D721Med (cell line): ENCODE results near the gene MAPK6.
"Not testable (repeated sequence)": the region's sequence is repeated elsewhere in the genome, so short reads cannot be mapped to it uniquely, and the experiment has no call there.

Experiments
- DNase-seq: peaks from one replicate; pipeline ENCODE4 v3.0.0; 2011; ENCODE audit warnings: low spot score; ENCODE audit not compliant: insufficient read length
- FAIRE-seq: peaks from 2 replicates; lab custom pipeline; 2011; peaks lifted over from hg19 to GRCh38; lab: Jason Lieb, UNC
- CTCF ChIP-seq: IDR thresholded peaks from 2 replicates; pipeline ENCODE4 v1.5.1; 2012; ENCODE audit warnings: mild to moderate bottlenecking, control low read depth; ENCODE audit not compliant: insufficient read depth; ENCODE audit errors: missing control alignments

The MAPK6 gene

GRCh38 chr15:52052066-52052935 lies 33.3 kb downstream of the MAPK6 start:
- DNase-seq: no peak
- TF ChIP-seq CTCF: no peak
- FAIRE-seq: no peak

- TF ChIP-seq CTCF: no peak
- DNase-seq (no peak), FAIRE-seq (no peak)
Observed at GRCh38 chr15:52054381-52054780, 35.4 kb downstream of the MAPK6 start.

- FAIRE-seq, DNase-seq: not testable (repeated sequence)
Observed at GRCh38 chr15:52054858-52055257, 35.8 kb downstream of the MAPK6 start.

- no peak for DNase-seq
- FAIRE-seq: no peak
Observed at GRCh38 chr15:52056001-52056400, 37.0 kb downstream of the MAPK6 start.

GRCh38 chr15:52056496-52056895 lies 37.5 kb downstream of the MAPK6 start:
- FAIRE-seq (no peak), DNase-seq (no peak)
- no peak for TF ChIP-seq CTCF

More at GRCh38 chr15:52056001-52056400, 37.0 kb downstream of the MAPK6 start:
- TF ChIP-seq CTCF: no peak

GRCh38 chr15:52057996-52058395 lies 39.0 kb downstream of the MAPK6 start:
- TF ChIP-seq CTCF: no peak
- FAIRE-seq: no peak
- no peak for DNase-seq

GRCh38 chr15:52060501-52060900 lies 41.5 kb downstream of the MAPK6 start:
- FAIRE-seq (no peak), DNase-seq (no peak)
- no peak for TF ChIP-seq CTCF
